ENCODE results near the gene ZDHHC8.

- TF ChIP-seq EZH2phosphoT487 (IDR thresholded peaks at IDR 0.05; ENCODE audit: low read depth): no peak
- TF ChIP-seq, protein P1, sequence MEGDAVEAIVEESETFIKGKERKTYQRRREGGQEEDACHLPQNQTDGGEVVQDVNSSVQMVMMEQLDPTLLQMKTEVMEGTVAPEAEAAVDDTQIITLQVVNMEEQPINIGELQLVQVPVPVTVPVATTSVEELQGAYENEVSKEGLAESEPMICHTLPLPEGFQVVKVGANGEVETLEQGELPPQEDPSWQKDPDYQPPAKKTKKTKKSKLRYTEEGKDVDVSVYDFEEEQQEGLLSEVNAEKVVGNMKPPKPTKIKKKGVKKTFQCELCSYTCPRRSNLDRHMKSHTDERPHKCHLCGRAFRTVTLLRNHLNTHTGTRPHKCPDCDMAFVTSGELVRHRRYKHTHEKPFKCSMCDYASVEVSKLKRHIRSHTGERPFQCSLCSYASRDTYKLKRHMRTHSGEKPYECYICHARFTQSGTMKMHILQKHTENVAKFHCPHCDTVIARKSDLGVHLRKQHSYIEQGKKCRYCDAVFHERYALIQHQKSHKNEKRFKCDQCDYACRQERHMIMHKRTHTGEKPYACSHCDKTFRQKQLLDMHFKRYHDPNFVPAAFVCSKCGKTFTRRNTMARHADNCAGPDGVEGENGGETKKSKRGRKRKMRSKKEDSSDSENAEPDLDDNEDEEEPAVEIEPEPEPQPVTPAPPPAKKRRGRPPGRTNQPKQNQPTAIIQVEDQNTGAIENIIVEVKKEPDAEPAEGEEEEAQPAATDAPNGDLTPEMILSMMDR (IDR thresholded peaks at IDR 0.05; ENCODE audit: low read depth, low read length): no peak
These were observed 40.6 kb downstream of the ZDHHC8 start for GRCh38 chr22:20172141-20172613.

Data from OCI-LY3 (cell line).